Progenitor cell of endocrine pancreas (in vitro differentiated cells): ENCODE measurements around the gene CACNA2D1. TPM values are rescaled to one million over a fixed set of nuclear protein-coding genes. Genes with fewer than 3 reads are reported as not detected.

Experiments used
- DNase-seq: peaks from one replicate; pipeline ENCODE4 v3.0.0; 2021; ENCODE audit warnings: low spot score; ENCODE audit not compliant: unreplicated experiment
- H3K27ac Mint-ChIP-seq: 2 replicates; pipeline ENCODE4 v1.8.0; 2021; ENCODE audit warnings: mild to moderate bottlenecking, moderate library complexity, mixed read lengths
- H3K27me3 Mint-ChIP-seq: 2 replicates; pipeline ENCODE4 v1.8.0; 2021; ENCODE audit warnings: mixed read lengths
- H3K36me3 Mint-ChIP-seq: 2 replicates; pipeline ENCODE4 v1.8.0; 2022; ENCODE audit warnings: mixed read lengths; ENCODE audit not compliant: insufficient read depth
- H3K4me1 Mint-ChIP-seq: 2 replicates; pipeline ENCODE4 v1.8.0; 2021; ENCODE audit warnings: low read depth, mixed read lengths
- H3K4me3 Mint-ChIP-seq: 2 replicates; pipeline ENCODE4 v1.8.0; 2021; ENCODE audit warnings: low read depth, mild to moderate bottlenecking, moderate library complexity, mixed read lengths
- H3K9me3 Mint-ChIP-seq: 2 replicates; pipeline ENCODE4 v1.8.0; 2021; ENCODE audit warnings: low read depth, mixed read lengths
- total RNA-seq: library from RNA; stranded (reverse); gene quantifications from 2 replicates; pipeline ENCODE4 v1.2.1, GENCODE V29; 2021
- TF ChIP-seq, protein P1 (sequence below): fragments of 200-600 bp; sonication (generic); IDR thresholded peaks from one replicate; pipeline ENCODE4 v1.5.0; 2021; ENCODE audit warnings: antibody characterized with exemption, mild to moderate bottlenecking; ENCODE audit not compliant: unreplicated experiment

The CACNA2D1 gene
- total RNA-seq, 1 donor from 2014 or later: 25.1 TPM

DNA sequence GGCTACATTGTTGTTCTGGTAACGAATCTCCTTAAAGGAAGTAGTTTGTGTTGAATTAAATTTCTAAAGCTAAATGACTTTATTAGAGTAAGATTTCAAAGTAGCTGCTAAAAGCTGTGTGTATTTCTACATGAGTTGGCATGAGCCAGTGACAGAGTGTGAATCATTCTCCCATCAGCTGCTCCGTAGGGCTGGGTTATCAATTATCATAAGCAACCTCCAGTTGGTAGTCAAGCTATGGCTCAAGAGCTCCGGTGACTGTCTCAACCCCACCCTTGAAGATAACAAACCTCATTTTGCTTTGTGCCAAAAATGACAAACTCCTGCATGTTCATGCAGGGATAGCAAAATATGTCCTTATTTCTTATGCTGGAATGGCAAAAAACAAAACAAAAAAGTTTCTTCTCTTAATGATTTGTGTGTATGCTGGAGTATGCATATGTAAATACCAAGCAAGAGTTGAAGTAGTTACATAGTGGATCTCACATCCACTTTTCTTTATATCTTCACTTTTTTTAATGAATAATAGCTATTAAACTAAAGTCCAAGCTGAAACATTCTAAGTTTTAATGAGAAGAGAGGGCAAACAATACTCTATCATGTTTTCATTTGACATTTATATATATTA lies 249.4 kb downstream of the CACNA2D1 start:
- Mint-ChIP-seq H3K4me1 (peaks cover 8% of the 10 kb centered on the region), H3K9me3 (no peaks in the 10 kb centered on the region), H3K27me3 (no peaks in the 10 kb centered on the region), H3K36me3 (no peaks in the 10 kb centered on the region), H3K27ac (no peak overlapping the region), H3K4me3 (no peak overlapping the region)
- DNase-seq: no peak
- TF ChIP-seq, protein P1, sequence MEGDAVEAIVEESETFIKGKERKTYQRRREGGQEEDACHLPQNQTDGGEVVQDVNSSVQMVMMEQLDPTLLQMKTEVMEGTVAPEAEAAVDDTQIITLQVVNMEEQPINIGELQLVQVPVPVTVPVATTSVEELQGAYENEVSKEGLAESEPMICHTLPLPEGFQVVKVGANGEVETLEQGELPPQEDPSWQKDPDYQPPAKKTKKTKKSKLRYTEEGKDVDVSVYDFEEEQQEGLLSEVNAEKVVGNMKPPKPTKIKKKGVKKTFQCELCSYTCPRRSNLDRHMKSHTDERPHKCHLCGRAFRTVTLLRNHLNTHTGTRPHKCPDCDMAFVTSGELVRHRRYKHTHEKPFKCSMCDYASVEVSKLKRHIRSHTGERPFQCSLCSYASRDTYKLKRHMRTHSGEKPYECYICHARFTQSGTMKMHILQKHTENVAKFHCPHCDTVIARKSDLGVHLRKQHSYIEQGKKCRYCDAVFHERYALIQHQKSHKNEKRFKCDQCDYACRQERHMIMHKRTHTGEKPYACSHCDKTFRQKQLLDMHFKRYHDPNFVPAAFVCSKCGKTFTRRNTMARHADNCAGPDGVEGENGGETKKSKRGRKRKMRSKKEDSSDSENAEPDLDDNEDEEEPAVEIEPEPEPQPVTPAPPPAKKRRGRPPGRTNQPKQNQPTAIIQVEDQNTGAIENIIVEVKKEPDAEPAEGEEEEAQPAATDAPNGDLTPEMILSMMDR: no peak

DNA sequence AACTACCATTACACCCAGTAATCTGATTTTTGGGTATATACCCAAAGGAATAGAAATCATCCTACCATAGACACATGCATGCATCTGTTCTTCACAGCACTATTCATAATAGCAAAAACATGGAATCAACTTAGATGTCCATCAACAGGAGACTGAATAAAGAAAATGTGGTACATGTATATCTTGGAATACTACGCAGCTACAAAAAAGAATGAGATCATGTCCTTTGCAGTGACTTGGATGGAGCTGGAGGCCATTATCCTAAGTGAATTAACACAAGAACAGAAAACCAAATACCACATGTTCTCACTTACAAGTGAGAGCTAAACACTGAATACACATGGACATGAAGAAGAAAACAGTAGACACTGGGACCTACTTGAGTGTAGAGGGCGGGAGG lies 254.9 kb downstream of the CACNA2D1 start:
- Mint-ChIP-seq H3K27ac (no peak overlapping the region), H3K36me3 (no peaks in the 10 kb centered on the region), H3K4me3 (no peak overlapping the region), H3K4me1 (peaks cover 3% of the 10 kb centered on the region), H3K9me3 (peaks cover 6% of the 10 kb centered on the region), H3K27me3 (no peaks in the 10 kb centered on the region)
- no peak for DNase-seq
- TF ChIP-seq, protein P1: no peak

DNA sequence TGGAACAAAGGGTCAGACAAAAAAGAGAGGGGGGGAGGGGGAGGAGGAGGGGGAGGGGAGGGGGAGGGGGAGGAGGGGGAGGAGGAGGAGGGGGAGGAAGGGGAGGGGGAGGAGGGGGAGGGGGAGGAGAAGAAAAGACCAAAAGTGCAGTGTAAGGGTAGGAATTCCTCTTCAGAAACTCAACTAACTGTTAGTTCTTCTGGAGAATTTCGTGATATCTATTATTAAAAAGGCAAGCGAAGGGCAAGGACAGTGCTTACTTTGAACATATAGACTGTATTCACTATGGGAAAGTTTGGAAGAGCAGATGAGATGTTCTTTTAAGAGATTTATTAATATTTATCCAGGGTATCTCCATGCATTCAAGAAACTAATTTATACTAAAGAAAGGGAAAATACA lies 258.1 kb downstream of the CACNA2D1 start:
- TF ChIP-seq, protein P1: no peak
- Mint-ChIP-seq H3K36me3 (no peaks in the 10 kb centered on the region), H3K4me3 (no peak overlapping the region), H3K9me3 (peaks cover 6% of the 10 kb centered on the region), H3K27me3 (no peaks in the 10 kb centered on the region), H3K27ac (no peak overlapping the region), H3K4me1 (no peaks in the 10 kb centered on the region)
- DNase-seq: no peak

DNA sequence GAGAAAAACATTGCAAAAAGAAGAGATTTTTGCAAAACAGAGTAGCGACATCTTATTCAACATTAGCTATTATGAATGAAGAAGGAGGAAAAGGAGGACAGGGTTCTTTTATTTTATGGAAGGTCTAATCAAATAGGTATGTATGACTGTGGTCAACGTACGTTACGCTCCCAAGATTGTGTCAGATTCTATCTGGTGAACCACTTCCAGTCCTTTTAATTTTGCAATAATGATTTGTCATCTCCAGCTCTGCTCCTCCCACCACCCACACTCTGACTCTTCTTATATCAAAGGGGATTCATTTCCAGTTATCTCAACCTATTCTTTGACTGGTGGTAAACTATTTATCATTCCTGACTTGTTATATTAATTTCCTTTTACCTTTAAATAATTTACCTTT lies 259.9 kb downstream of the CACNA2D1 start:
- DNase-seq: no peak
- TF ChIP-seq, protein P1: no peak
- Mint-ChIP-seq H3K36me3 (no peaks in the 10 kb centered on the region), H3K4me3 (no peak overlapping the region), H3K27ac (no peak overlapping the region), H3K4me1 (no peaks in the 10 kb centered on the region), H3K9me3 (peaks cover 4% of the 10 kb centered on the region), H3K27me3 (no peaks in the 10 kb centered on the region)

DNA sequence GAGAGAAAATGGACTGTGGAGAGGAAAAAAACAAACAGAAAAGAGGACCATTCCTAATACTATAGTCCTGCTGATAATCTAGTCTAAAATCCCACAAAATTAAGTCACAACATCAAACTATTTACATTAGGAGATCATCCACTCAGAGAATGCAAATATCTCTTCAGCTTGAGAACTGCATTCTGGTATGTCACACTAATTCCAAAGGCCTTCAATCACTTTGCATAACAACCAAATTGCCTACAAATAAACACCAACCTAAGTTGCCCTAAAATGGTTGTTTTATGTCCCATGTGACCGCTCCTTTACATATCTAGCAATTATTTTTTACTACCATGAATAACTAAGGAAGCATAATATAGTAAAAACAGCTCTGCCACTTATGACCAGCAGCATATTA lies 264.3 kb downstream of the CACNA2D1 start:
- Mint-ChIP-seq H3K27me3 (no peaks in the 10 kb centered on the region), H3K4me3 (no peak overlapping the region), H3K9me3 (no peaks in the 10 kb centered on the region), H3K4me1 (peaks cover 2% of the 10 kb centered on the region), H3K27ac (no peak overlapping the region), H3K36me3 (no peaks in the 10 kb centered on the region)
- TF ChIP-seq, protein P1: no peak
- no peak for DNase-seq
